Left cardiac atrium (tissue), 4 donors: ENCODE measurements around the gene BPIFB2. TPM values are rescaled to one million over a fixed set of nuclear protein-coding genes. Genes with fewer than 3 reads are reported as not detected.
"Not testable (repeated sequence)": the region's sequence is repeated elsewhere in the genome, so short reads cannot be mapped to it uniquely, and the experiment has no call there.

Experiments used
- ATAC-seq, 2 donors: fragments of 200-7000 bp; cut with Tn5 transposase; one replicate each; pipeline ENCODE4 v1.9.1; 2020; ENCODE audit warnings: mild to moderate bottlenecking in 2 of 2, moderate library complexity in 2 of 2
- DNase-seq: peaks from one replicate; pipeline ENCODE4 v3.0.0-alpha.2; 2020
- intact Hi-C, 2 donors: fragments of 100-400 bp; cut with DNase I; formaldehyde crosslinking; loops; one replicate each; pipeline versions ENCODE4 v1.14.1 to v1.15.1; 2022 to 2023
- total RNA-seq, 2 donors: library from RNA; stranded (reverse); fragmentation: NEBNext Ultra II Directional; extraction: Animal tissue kit (Norgen Biotek cat#: 25700); gene quantifications; one replicate each; pipeline ENCODE4 v1.2.1, GENCODE V29; 2021
- donor health status: DM: no; HTN: yes; CAD: no.
- donor health status: DM: no; HTN: yes; CAD: no; lungs with severe emphysema.
- donor health status: DM: yes; HTN: yes; CAD: no.
- donor health status: Dilated cardiomyopathy.

Gene BPIFB2
- total RNA-seq, 2 donors from 2014 or later, result not detected

GRCh38 chr20:32969356-32970114, 38.0 kb upstream of the BPIFB2 start:
- ATAC-seq, result no peak
- no peak for DNase-seq
- intact Hi-C loops, result no loop called here

GRCh38 chr20:32970115-32970972, 37.2 kb upstream of the BPIFB2 start:
- no peak for ATAC-seq
- intact Hi-C loops, result no loop called here
- DNase-seq, result no peak

- intact Hi-C loops, result no loop called here
- no peak for ATAC-seq
- no peak for DNase-seq
These were observed 36.6 kb upstream of the BPIFB2 start for GRCh38 chr20:32970973-32971300.

GRCh38 chr20:32971703-32972161, 35.8 kb upstream of the BPIFB2 start:
- intact Hi-C loops, result no loop called here
- ATAC-seq (no peak), DNase-seq (no peak)

GRCh38 chr20:32972181-32973076, 35.1 kb upstream of the BPIFB2 start:
- ATAC-seq (peak in 1 of 2 donors; percentile 63), DNase-seq (no peak)

GRCh38 chr20:32973077-32973717, 34.3 kb upstream of the BPIFB2 start:
- no peak for DNase-seq
- ATAC-seq, result no peak
- intact Hi-C loops, result no loop called here

More at GRCh38 chr20:32972181-32973076, 35.1 kb upstream of the BPIFB2 start:
- intact Hi-C loops, result no loop called here

GRCh38 chr20:32974204-32975064, 33.1 kb upstream of the BPIFB2 start:
- DNase-seq, intact Hi-C loops, ATAC-seq: not testable (repeated sequence)

GRCh38 chr20:32975121-32975520, 32.4 kb upstream of the BPIFB2 start:
- intact Hi-C loops, DNase-seq, ATAC-seq: not testable (repeated sequence)

GRCh38 chr20:32975698-32976674, 31.5 kb upstream of the BPIFB2 start:
- intact Hi-C loops, result no loop called here
- peak; percentile 70 to 71 for ATAC-seq
- peak; percentile 39 for DNase-seq

GRCh38 chr20:32976746-32977145, 30.8 kb upstream of the BPIFB2 start:
- DNase-seq, result no peak
- ATAC-seq, result no peak
- intact Hi-C loops, result no loop called here

GRCh38 chr20:32977281-32978008, 30.1 kb upstream of the BPIFB2 start:
- intact Hi-C loops, result no loop called here
- ATAC-seq (no peak), DNase-seq (no peak)

GRCh38 chr20:32978009-32978335, 29.5 kb upstream of the BPIFB2 start:
- no peak for DNase-seq
- ATAC-seq, result no peak
- intact Hi-C loops, result no loop called here

- DNase-seq, result no peak
- intact Hi-C loops, result no loop called here
- ATAC-seq, result no peak
These were observed 28.1 kb upstream of the BPIFB2 start for GRCh38 chr20:32979201-32979998.

- intact Hi-C loops, result no loop called here
- peak in 1 of 2 donors; percentile 64 for ATAC-seq
- no peak for DNase-seq
These were observed 27.2 kb upstream of the BPIFB2 start for GRCh38 chr20:32980131-32980941.

- intact Hi-C loops, result no loop called here
- no peak for DNase-seq
- ATAC-seq, result no peak
These were observed 26.5 kb upstream of the BPIFB2 start for GRCh38 chr20:32980990-32981389.
